CD14-positive monocyte (primary cell): ENCODE results near the gene AMER1. TPM values are rescaled to one million over a fixed set of nuclear protein-coding genes. Genes with fewer than 3 reads are reported as not detected.

Experiments
- DNase-seq, 3 donors: peaks; one replicate each; pipeline ENCODE4 v3.0.0-alpha.2; 2011 to 2022
- H2AFZ ChIP-seq: 2 replicates; pipeline ENCODE4 v1.6.0; 2012; ENCODE audit warnings: mild to moderate bottlenecking, low read depth, low read length, inconsistent platforms; ENCODE audit not compliant: insufficient read depth, poor library complexity, severe bottlenecking
- H3K27ac ChIP-seq, 2 donors: 1 replicate in 1 of 2; 2 replicates in 1 of 2; pipeline ENCODE4 v1.5.1; 2012 to 2013; ENCODE audit warnings: low read length in 2 of 2, control low read depth in 1 of 2, inconsistent platforms in 1 of 2, low read depth in 1 of 2, mild to moderate bottlenecking in 1 of 2
- H3K27me3 ChIP-seq, 2 donors: one replicate each; pipeline versions ENCODE4 v1.6.0 to v1.6.1; 2011 to 2013; ENCODE audit warnings: low read length in 2 of 2; ENCODE audit not compliant: control insufficient read depth in 2 of 2, insufficient read depth in 2 of 2
- H3K36me3 ChIP-seq, 2 donors: replicated peaks in 1 of 2; 1 replicate in 1 of 2; 2 replicates in 1 of 2; pipeline versions ENCODE4 v1.5.1 to v1.6.1; 2012 to 2013; ENCODE audit warnings: low read length in 2 of 2, control low read depth in 1 of 2, inconsistent platforms in 1 of 2, mild to moderate bottlenecking in 1 of 2; ENCODE audit not compliant: insufficient read depth in 2 of 2, control insufficient read depth in 1 of 2
- H3K4me1 ChIP-seq, 2 donors: 1 replicate in 1 of 2; 2 replicates in 1 of 2; pipeline versions ENCODE4 v1.5.1 to v1.6.1; 2012 to 2013; ENCODE audit warnings: low read length in 2 of 2, control low read depth in 1 of 2, inconsistent platforms in 1 of 2, mild to moderate bottlenecking in 1 of 2, moderate library complexity in 1 of 2; ENCODE audit not compliant: insufficient read depth in 2 of 2, control insufficient read depth in 1 of 2
- H3K4me2 ChIP-seq: replicated peaks from 2 replicates; pipeline ENCODE3; 2012; ENCODE audit warnings: low read length, moderate library complexity, mild to moderate bottlenecking; ENCODE audit not compliant: poor library complexity, severe bottlenecking; ENCODE audit errors: extremely low read depth
- H3K4me3 ChIP-seq, 3 experiments: fragments of 200-600 bp in 1 of 3; sonication (generic) in 1 of 3; replicated peaks in 1 of 3; 1 replicate in 2 of 3; 2 replicates in 1 of 3; pipeline ENCODE4 v1.5.1; 2011 to 2013; ENCODE audit warnings: low read length in 3 of 3, mild to moderate bottlenecking in 3 of 3, control low read depth in 2 of 3, low read depth in 2 of 3, inconsistent platforms in 1 of 3, moderate library complexity in 1 of 3
- H3K79me2 ChIP-seq: 2 replicates; pipeline ENCODE4 v1.6.0; 2012; ENCODE audit warnings: mild to moderate bottlenecking, control low read depth, inconsistent platforms, low read length, moderate library complexity; ENCODE audit not compliant: insufficient read depth
- H3K9ac ChIP-seq: 2 replicates; pipeline ENCODE4 v1.6.0; 2017; ENCODE audit warnings: low read length, mild to moderate bottlenecking; ENCODE audit not compliant: insufficient read depth, poor library complexity, severe bottlenecking
- H3K9me3 ChIP-seq, 2 donors: replicated peaks in 1 of 2; 1 replicate in 1 of 2; 2 replicates in 1 of 2; pipeline versions ENCODE4 v1.5.1 to v1.6.1; 2012 to 2013; ENCODE audit warnings: low read length in 2 of 2, control low read depth in 1 of 2; ENCODE audit not compliant: control insufficient read depth in 1 of 2, insufficient read depth in 1 of 2
- H4K20me1 ChIP-seq: 2 replicates; pipeline ENCODE4 v1.6.0; 2012; ENCODE audit warnings: mild to moderate bottlenecking, low read length, control low read depth, moderate library complexity; ENCODE audit not compliant: insufficient read depth
- H3K27ac Mint-ChIP-seq, 7 donors: one replicate each; pipeline ENCODE4 v1.8.0; 2020; ENCODE audit warnings: mild to moderate bottlenecking in 7 of 7, mixed read lengths in 7 of 7, moderate library complexity in 6 of 7, inconsistent platforms in 2 of 7
- H3K27me3 Mint-ChIP-seq, 3 donors: one replicate each; pipeline ENCODE4 v1.8.0; 2021 to 2022; ENCODE audit warnings: low read depth in 3 of 3, mild to moderate bottlenecking in 3 of 3, mixed read lengths in 3 of 3, moderate library complexity in 3 of 3, inconsistent platforms in 1 of 3
- H3K36me3 Mint-ChIP-seq, 2 donors: one replicate each; pipeline ENCODE4 v1.8.0; 2020; ENCODE audit warnings: mixed read lengths in 2 of 2, inconsistent platforms in 1 of 2, mild to moderate bottlenecking in 1 of 2
- H3K4me1 Mint-ChIP-seq: one replicate; pipeline ENCODE4 v1.8.0; 2020; ENCODE audit warnings: mild to moderate bottlenecking, mixed read lengths
- H3K4me3 Mint-ChIP-seq, 2 donors: one replicate each; pipeline ENCODE4 v1.8.0; 2020; ENCODE audit warnings: mild to moderate bottlenecking in 2 of 2, mixed read lengths in 2 of 2, moderate library complexity in 1 of 2
- H3K9me3 Mint-ChIP-seq, 7 donors: one replicate each; pipeline ENCODE4 v1.8.0; 2020 to 2022; ENCODE audit warnings: mixed read lengths in 7 of 7, mild to moderate bottlenecking in 6 of 7, moderate library complexity in 6 of 7, inconsistent platforms in 2 of 7
- WGBS: methylation state at CpG from one replicate; pipeline ENCODE4 v1.1.5; 2013; ENCODE audit warnings: missing lambda C conversion rate; ENCODE audit not compliant: insufficient coverage; 5-methylcytosine and 5-hydroxymethylcytosine counted together
- intact Hi-C, 2 donors: fragments of 100-400 bp; cut with micrococcal nuclease; formaldehyde crosslinking; loops; one replicate each; pipeline versions ENCODE4 v1.15.0 to v1.15.1; 2023
- polyA plus RNA-seq, 3 donors: library from polyadenylated mRNA; depleted of rRNA in 1 of 3; unstranded in 2 of 3; stranded (reverse) in 1 of 3; fragments of 300-500 nt in 2 of 3; fragments of >200 nt in 1 of 3; fragmentation: Illumina TruSeq in 2 of 3; gene quantifications; 1 replicate in 2 of 3; 2 replicates in 1 of 3; pipeline ENCODE4 v1.2.3, GENCODE V29; 2012 to 2021
- TF ChIP-seq, protein P1 (sequence below): fragments of 200-600 bp; IDR thresholded peaks from one replicate; pipeline ENCODE4 v1.8.0; 2022; ENCODE audit warnings: antibody characterized with exemption, mild to moderate bottlenecking

The AMER1 gene
- polyA plus RNA-seq, 3 donors, result 0.02 to 0.97 (median 0.03) TPM

DNA sequence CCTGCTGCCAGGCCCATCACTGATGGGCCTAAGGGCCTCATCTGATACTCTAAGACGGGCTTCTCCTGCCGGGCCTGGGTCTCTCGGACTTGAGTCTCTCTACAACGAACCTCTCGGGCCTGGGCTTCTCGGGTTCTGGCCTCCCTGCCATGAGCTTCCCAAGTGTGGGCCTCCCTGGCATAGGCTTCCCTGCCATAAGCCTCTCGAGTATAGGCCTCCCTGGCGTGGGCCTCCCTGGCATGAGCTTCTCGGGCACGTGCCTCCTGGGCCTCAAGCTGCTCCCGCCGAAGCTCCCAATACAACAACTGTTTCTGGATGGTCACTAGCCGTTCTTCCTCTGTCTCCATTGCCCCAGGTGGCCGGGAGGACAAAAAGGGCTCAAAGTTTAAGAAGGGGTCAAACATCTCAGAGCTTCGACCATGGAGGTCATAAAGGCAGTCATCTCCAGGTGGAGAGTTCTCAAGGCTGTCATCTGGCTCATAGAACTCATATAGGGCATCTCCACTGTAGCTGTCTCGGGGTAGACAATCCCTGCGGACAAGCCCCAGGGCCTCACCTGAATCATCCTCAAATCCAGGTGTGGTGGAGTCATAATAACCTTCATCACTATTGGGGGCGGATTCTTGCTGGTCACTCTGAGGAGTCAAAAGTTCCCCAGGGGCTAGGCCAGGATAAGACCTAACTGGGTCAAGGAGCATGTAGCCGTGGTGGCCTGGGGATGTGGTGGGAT lies 14.1 kb downstream of the AMER1 start:
- H3K4me1 ChIP-seq, result no peaks in the 10 kb centered on the region
- H4K20me1 ChIP-seq, result no peaks in the 10 kb centered on the region
- no peak overlapping the region for H2AFZ ChIP-seq
- no peak overlapping the region for H3K27ac ChIP-seq
- intact Hi-C loops, result no loop called here
- TF ChIP-seq, protein P1, sequence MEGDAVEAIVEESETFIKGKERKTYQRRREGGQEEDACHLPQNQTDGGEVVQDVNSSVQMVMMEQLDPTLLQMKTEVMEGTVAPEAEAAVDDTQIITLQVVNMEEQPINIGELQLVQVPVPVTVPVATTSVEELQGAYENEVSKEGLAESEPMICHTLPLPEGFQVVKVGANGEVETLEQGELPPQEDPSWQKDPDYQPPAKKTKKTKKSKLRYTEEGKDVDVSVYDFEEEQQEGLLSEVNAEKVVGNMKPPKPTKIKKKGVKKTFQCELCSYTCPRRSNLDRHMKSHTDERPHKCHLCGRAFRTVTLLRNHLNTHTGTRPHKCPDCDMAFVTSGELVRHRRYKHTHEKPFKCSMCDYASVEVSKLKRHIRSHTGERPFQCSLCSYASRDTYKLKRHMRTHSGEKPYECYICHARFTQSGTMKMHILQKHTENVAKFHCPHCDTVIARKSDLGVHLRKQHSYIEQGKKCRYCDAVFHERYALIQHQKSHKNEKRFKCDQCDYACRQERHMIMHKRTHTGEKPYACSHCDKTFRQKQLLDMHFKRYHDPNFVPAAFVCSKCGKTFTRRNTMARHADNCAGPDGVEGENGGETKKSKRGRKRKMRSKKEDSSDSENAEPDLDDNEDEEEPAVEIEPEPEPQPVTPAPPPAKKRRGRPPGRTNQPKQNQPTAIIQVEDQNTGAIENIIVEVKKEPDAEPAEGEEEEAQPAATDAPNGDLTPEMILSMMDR, result no peak
- H3K4me1 Mint-ChIP-seq, result no peaks in the 10 kb centered on the region
- H3K79me2 ChIP-seq, result no peaks in the 10 kb centered on the region
- H3K27me3 ChIP-seq, result no peaks in the 10 kb centered on the region
- no peak overlapping the region for H3K4me2 ChIP-seq
- H3K36me3 ChIP-seq, result no peaks in the 10 kb centered on the region
- peaks cover 0 to 9% (median 2%) of the 10 kb centered on the region in 3 donors for H3K27me3 Mint-ChIP-seq
- peaks cover 0 to 5% (median 0%) of the 10 kb centered on the region in 7 donors for H3K9me3 Mint-ChIP-seq
- DNase-seq, result no peak
- 97% methylated on average over 7 of the region's 19 CpGs for WGBS
- no peaks in the 10 kb centered on the region for H3K9me3 ChIP-seq
- H3K36me3 Mint-ChIP-seq, result peaks cover 13 to 15% of the 10 kb centered on the region in 2 donors
- H3K4me3 ChIP-seq, result no peak overlapping the region
- H3K9ac ChIP-seq, result no peak overlapping the region
- H3K4me3 Mint-ChIP-seq, result no peak overlapping the region
- H3K27ac Mint-ChIP-seq, result peak overlapping the region in 1 of 7 donors; percentile 12

DNA sequence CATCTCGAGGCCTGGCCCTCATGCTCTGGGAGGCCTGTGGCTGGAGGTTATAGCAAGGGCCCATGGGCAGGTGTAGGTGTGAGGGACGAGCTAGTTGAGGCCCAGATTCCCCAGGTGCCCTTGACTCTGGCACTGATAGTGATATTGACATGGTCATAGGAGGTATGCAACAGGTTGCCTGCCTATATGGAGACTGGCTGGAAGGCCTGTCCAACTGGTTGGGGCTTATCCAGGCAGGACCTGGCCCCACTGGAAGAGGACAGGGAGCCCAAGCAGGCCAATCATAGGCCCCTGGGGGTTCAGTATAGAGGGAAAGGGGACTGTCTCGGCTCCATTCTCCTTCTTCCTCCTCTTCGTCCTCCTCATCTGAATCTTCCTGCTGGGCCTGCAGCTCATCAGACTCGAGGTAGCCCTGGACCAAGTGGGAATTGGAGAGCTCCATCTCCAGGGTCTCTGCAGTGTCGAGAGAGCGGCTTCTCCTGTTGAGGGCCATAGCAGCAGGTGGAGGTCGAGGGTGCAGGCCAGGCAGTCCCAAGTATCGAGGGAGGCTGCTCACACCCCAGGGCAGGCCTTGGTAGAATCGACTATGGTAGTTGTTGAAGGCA lies 15.3 kb downstream of the AMER1 start:
- WGBS, result 92% methylated on average over 6 of the region's 10 CpGs
- H3K36me3 ChIP-seq, result no peaks in the 10 kb centered on the region

More for the DNA sequence above, 15.3 kb downstream of the AMER1 start:
- no peak overlapping the region for H3K4me3 ChIP-seq
- no peaks in the 10 kb centered on the region for H3K4me1 Mint-ChIP-seq
- no peaks in the 10 kb centered on the region for H4K20me1 ChIP-seq
- H3K4me1 ChIP-seq, result no peaks in the 10 kb centered on the region
- peaks cover 13 to 15% of the 10 kb centered on the region in 2 donors for H3K36me3 Mint-ChIP-seq
- no peak overlapping the region for H2AFZ ChIP-seq
- H3K9ac ChIP-seq, result no peak overlapping the region
- no peaks in the 10 kb centered on the region for H3K9me3 ChIP-seq
- H3K27ac ChIP-seq, result no peak overlapping the region
- H3K27me3 ChIP-seq, result no peaks in the 10 kb centered on the region
- H3K27me3 Mint-ChIP-seq, result peaks cover 0 to 9% (median 2%) of the 10 kb centered on the region in 3 donors
- H3K4me3 Mint-ChIP-seq, result no peak overlapping the region
- H3K9me3 Mint-ChIP-seq, result peaks cover 0 to 5% (median 0%) of the 10 kb centered on the region in 7 donors
- no peaks in the 10 kb centered on the region for H3K79me2 ChIP-seq
- no peak overlapping the region for H3K4me2 ChIP-seq
- TF ChIP-seq, protein P1, result no peak
- peak overlapping the region in 1 of 7 donors; percentile 68 for H3K27ac Mint-ChIP-seq
- DNase-seq, result no peak
- intact Hi-C loops, result no loop called here
